B cell (primary cell): ENCODE data around the gene CSF1R.

Experiments
- EZH2 ChIP-seq: IDR thresholded peaks from 2 replicates; pipeline ENCODE4 v1.6.1; 2012; ENCODE audit warnings: borderline replicate concordance, low read depth, mild to moderate bottlenecking, moderate library complexity, low read length; ENCODE audit not compliant: insufficient read depth, poor library complexity, severe bottlenecking
- TF ChIP-seq, protein P1 (sequence below): fragments of 200-600 bp; IDR thresholded peaks from one replicate; pipeline ENCODE4 v1.8.0; 2022; ENCODE audit warnings: antibody characterized with exemption, mild to moderate bottlenecking

DNA sequence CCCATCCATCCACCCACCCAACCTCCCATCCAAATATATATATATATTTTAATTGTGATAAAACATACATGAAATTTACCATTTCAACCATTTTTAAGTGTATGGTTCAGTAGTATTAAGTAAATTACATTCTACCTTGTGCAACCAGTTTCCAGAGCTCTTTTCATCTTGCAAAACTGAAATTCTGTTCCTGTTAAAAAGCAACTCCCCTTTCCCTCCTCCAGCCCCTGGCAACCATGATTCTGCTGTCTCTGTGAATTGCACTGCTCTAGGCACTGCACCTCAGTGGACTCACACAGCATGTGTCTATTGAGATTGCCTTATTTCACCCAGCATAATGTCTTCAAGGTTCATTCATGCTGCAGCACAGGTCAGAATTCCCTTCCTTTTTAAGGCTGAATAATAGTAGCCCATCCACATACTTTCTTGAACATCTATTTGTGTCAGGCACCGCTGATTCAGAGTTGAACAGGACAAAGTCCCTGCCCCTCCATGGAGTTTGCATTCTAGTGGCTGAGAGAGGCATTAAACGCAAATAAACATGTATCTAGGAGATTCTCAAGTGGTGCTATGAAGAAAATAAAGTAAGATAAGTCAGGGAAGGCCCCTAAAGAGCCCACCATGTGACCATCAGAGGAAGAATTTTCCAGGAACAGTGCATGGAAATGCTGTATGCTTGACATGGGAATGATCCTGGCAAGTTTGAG is 24.0 kb downstream of the CSF1R start:
- TF ChIP-seq, protein P1, sequence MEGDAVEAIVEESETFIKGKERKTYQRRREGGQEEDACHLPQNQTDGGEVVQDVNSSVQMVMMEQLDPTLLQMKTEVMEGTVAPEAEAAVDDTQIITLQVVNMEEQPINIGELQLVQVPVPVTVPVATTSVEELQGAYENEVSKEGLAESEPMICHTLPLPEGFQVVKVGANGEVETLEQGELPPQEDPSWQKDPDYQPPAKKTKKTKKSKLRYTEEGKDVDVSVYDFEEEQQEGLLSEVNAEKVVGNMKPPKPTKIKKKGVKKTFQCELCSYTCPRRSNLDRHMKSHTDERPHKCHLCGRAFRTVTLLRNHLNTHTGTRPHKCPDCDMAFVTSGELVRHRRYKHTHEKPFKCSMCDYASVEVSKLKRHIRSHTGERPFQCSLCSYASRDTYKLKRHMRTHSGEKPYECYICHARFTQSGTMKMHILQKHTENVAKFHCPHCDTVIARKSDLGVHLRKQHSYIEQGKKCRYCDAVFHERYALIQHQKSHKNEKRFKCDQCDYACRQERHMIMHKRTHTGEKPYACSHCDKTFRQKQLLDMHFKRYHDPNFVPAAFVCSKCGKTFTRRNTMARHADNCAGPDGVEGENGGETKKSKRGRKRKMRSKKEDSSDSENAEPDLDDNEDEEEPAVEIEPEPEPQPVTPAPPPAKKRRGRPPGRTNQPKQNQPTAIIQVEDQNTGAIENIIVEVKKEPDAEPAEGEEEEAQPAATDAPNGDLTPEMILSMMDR = no peak
- no peak for TF ChIP-seq EZH2
